GM23338 (cell line): Measurements from ENCODE around the gene MIER2. TPM values are rescaled to one million over a fixed set of nuclear protein-coding genes. Genes with fewer than 3 reads are reported as not detected.

Experiments
- ATAC-seq: fragments of 200-7000 bp; cut with Tn5 transposase; 3 replicates; pipeline ENCODE4 v1.9.1; 2020
- DNase-seq: peaks from one replicate; pipeline ENCODE4 v3.0.0-alpha.2; 2015; ENCODE audit warnings: low spot score
- H2AFZ ChIP-seq: fragments of 200-600 bp; sonication (generic); 2 replicates; pipeline ENCODE4 v1.8.0; 2016; ENCODE audit warnings: antibody characterized with exemption, mild to moderate bottlenecking, moderate library complexity
- H3F3A ChIP-seq: fragments of 200-600 bp; sonication (generic); replicated peaks from 2 replicates; pipeline ENCODE4 v1.8.0; 2017; ENCODE audit warnings: antibody characterized with exemption, mixed run types, low read depth
- H3K27ac ChIP-seq: fragments of 200-600 bp; sonication (generic); 2 replicates; pipeline ENCODE4 v1.6.1; 2016; ENCODE audit warnings: low read depth
- H3K27me3 ChIP-seq: fragments of 200-600 bp; sonication (generic); 2 replicates; pipeline ENCODE4 v1.8.0; 2016; ENCODE audit warnings: mild to moderate bottlenecking, mixed run types, moderate library complexity; ENCODE audit not compliant: insufficient read depth
- H3K36me3 ChIP-seq: fragments of 200-600 bp; sonication (generic); 2 replicates; pipeline ENCODE4 v1.8.0; 2016; ENCODE audit warnings: mild to moderate bottlenecking; ENCODE audit not compliant: insufficient read depth
- H3K4me1 ChIP-seq: fragments of 200-600 bp; sonication (generic); 2 replicates; pipeline ENCODE4 v1.8.0; 2016; ENCODE audit warnings: mild to moderate bottlenecking, moderate library complexity; ENCODE audit not compliant: insufficient read depth
- H3K4me2 ChIP-seq: fragments of 200-600 bp; sonication (generic); 2 replicates; pipeline ENCODE4 v1.7.1; 2017; ENCODE audit warnings: mixed run types
- H3K4me3 ChIP-seq: fragments of 200-600 bp; sonication (generic); 2 replicates; pipeline ENCODE4 v1.6.1; 2016; ENCODE audit warnings: mixed run types
- H3K79me2 ChIP-seq: fragments of 200-600 bp; sonication (generic); replicated peaks from 2 replicates; pipeline ENCODE4 v1.8.0; 2017; ENCODE audit warnings: mild to moderate bottlenecking; ENCODE audit not compliant: insufficient read depth
- H3K9me2 ChIP-seq: fragments of 200-600 bp; sonication (generic); 2 replicates; pipeline ENCODE4 v1.8.0; 2017; ENCODE audit not compliant: insufficient read depth
- H4K20me1 ChIP-seq: fragments of 200-600 bp; sonication (generic); replicated peaks from 2 replicates; pipeline ENCODE4 v1.8.0; 2017; ENCODE audit warnings: mild to moderate bottlenecking; ENCODE audit not compliant: insufficient read depth
- H3K27ac Mint-ChIP-seq: 2 replicates; pipeline ENCODE4 v1.8.0; 2020; ENCODE audit warnings: inconsistent platforms, mild to moderate bottlenecking, moderate library complexity, mixed read lengths
- H3K27me3 Mint-ChIP-seq: 3 replicates; pipeline ENCODE4 v1.8.0; 2022; ENCODE audit warnings: low read depth, mild to moderate bottlenecking, moderate library complexity, mixed read lengths, inconsistent platforms; ENCODE audit not compliant: insufficient read depth, poor library complexity
- H3K36me3 Mint-ChIP-seq: 3 replicates; pipeline ENCODE4 v1.8.0; 2021; ENCODE audit warnings: low read depth, mild to moderate bottlenecking, inconsistent platforms, moderate library complexity, mixed read lengths
- H3K4me1 Mint-ChIP-seq: 3 replicates; pipeline ENCODE4 v1.8.0; 2020; ENCODE audit warnings: mild to moderate bottlenecking, inconsistent platforms, mixed read lengths
- H3K4me3 Mint-ChIP-seq: 3 replicates; pipeline ENCODE4 v1.8.0; 2021; ENCODE audit warnings: moderate library complexity, mild to moderate bottlenecking, inconsistent platforms, mixed read lengths
- H3K9me3 Mint-ChIP-seq: 3 replicates; pipeline ENCODE4 v1.8.0; 2020; ENCODE audit warnings: moderate library complexity, mild to moderate bottlenecking, inconsistent platforms, mixed read lengths
- CREB1 ChIP-seq: fragments of 250-450 bp; sonication (Bioruptor Pico); IDR thresholded peaks from 2 replicates; pipeline ENCODE4 v1.5.0; 2020; ENCODE audit warnings: low read depth, mild to moderate bottlenecking, moderate library complexity
- CTCF ChIP-seq, 2 experiments: fragments of 200-600 bp in 1 of 2; sonication (generic) in 1 of 2; conservative IDR thresholded peaks; 2 replicates each; pipeline versions ENCODE4 v1.5.1 to v1.6.1; 2016 to 2017; ENCODE audit warnings: antibody characterized with exemption in 2 of 2, low read depth in 2 of 2, mild to moderate bottlenecking in 2 of 2, moderate library complexity in 1 of 2
- ETS1 ChIP-seq: IDR thresholded peaks from 2 replicates; pipeline ENCODE4 v1.6.1; 2016; ENCODE audit warnings: antibody characterized with exemption
- EZH2 ChIP-seq: fragments of 200-600 bp; sonication (generic); IDR thresholded peaks from one replicate; pipeline ENCODE4 v1.8.0; 2017; ENCODE audit warnings: antibody characterized with exemption, mild to moderate bottlenecking, low read depth; ENCODE audit not compliant: unreplicated experiment
- EZH2phosphoT487 ChIP-seq: fragments of 200-600 bp; sonication (generic); IDR thresholded peaks from one replicate; pipeline ENCODE4 v1.8.1; 2018; ENCODE audit warnings: antibody characterized with exemption; ENCODE audit not compliant: unreplicated experiment
- JUNB ChIP-seq: IDR thresholded peaks from one replicate; pipeline ENCODE4 v1.6.1; 2016; ENCODE audit warnings: antibody characterized with exemption; ENCODE audit not compliant: unreplicated experiment
- NANOG ChIP-seq: IDR thresholded peaks from 2 replicates; pipeline ENCODE4 v1.6.1; 2016; ENCODE audit warnings: antibody characterized with exemption, borderline replicate concordance
- POLR2AphosphoS5 ChIP-seq: IDR thresholded peaks from 2 replicates; pipeline ENCODE4 v1.6.1; 2016; ENCODE audit warnings: antibody characterized with exemption, low read depth
- REST ChIP-seq: IDR thresholded peaks from one replicate; pipeline ENCODE4 v1.6.1; 2018; ENCODE audit warnings: antibody characterized with exemption; ENCODE audit not compliant: unreplicated experiment
- STAT1 ChIP-seq: IDR thresholded peaks from one replicate; pipeline ENCODE4 v1.6.1; 2016; ENCODE audit warnings: antibody characterized with exemption; ENCODE audit not compliant: unreplicated experiment
- ZNF114 ChIP-seq: fragments of 250-450 bp; sonication (Bioruptor Pico); IDR thresholded peaks from 2 replicates; pipeline ENCODE4 v1.5.0; 2020; ENCODE audit warnings: mild to moderate bottlenecking, moderate library complexity
- ZNF331 ChIP-seq: fragments of 250-450 bp; sonication (Bioruptor Pico); IDR thresholded peaks from 2 replicates; pipeline ENCODE4 v1.5.0; 2020; ENCODE audit warnings: low read depth, mild to moderate bottlenecking, moderate library complexity
- ZNF462 ChIP-seq: fragments of 250-450 bp; sonication (Bioruptor Pico); IDR thresholded peaks from 2 replicates; pipeline ENCODE4 v1.5.0; 2020; ENCODE audit warnings: mild to moderate bottlenecking, moderate library complexity
- polyA plus RNA-seq: library from polyadenylated mRNA; unstranded; fragments of >200 nt; fragmentation: Nextera tagmentation; extraction: Ambion mirVana; gene quantifications from 2 replicates; pipeline ENCODE4 v1.2.1, GENCODE V29; 2016
- total RNA-seq: library from RNA; depleted of rRNA; stranded (reverse); fragments of >200 nt; shearing (Covaris generic); gene quantifications from 2 replicates; pipeline ENCODE4 v1.2.3, GENCODE V29; 2014

Gene MIER2
- total and polyA plus RNA-seq, 2 experiments from 2014 or later: 30.2 to 37.9 TPM

GRCh38 chr19:279656-280055 lies 64.9 kb downstream of the MIER2 start:
- no peak overlapping the region for H3K27ac Mint-ChIP-seq
- H3K4me1 Mint-ChIP-seq: peaks cover 33% of the 10 kb centered on the region
- Histone ChIP-seq H3K36me3 (no peaks in the 10 kb centered on the region; the same call in 1 of the 2 replicates), H3K27me3 (no peaks in the 10 kb centered on the region), H4K20me1 (no peaks in the 10 kb centered on the region), H3K9me2 (no peaks in the 10 kb centered on the region), H3F3A (no peaks in the 10 kb centered on the region), H3K4me1 (peaks cover 6% of the 10 kb centered on the region), H3K4me2 (no peak overlapping the region), H3K79me2 (no peaks in the 10 kb centered on the region), H2AFZ (no peak overlapping the region), H3K27ac (no peak overlapping the region), H3K4me3 (no peak overlapping the region)
- H3K4me3 Mint-ChIP-seq: no peak overlapping the region
- peaks cover 48% of the 10 kb centered on the region for H3K36me3 Mint-ChIP-seq
- H3K9me3 Mint-ChIP-seq: no peaks in the 10 kb centered on the region; the same call in 2 of the 3 replicates
- DNase-seq (no peak), ATAC-seq (no peak)
- TF ChIP-seq STAT1: no peak
- TF ChIP-seq JUNB: no peak
- no peak for TF ChIP-seq ZNF114 (CRISPR knock-in tag)
- TF ChIP-seq ETS1: no peak
- TF ChIP-seq EZH2phosphoT487: no peak
- TF ChIP-seq CTCF (conservative IDR thresholded peaks at IDR 0.05; ENCODE audit: low read depth in 2 of 2): no peak
- TF ChIP-seq EZH2: no peak
- TF ChIP-seq ZNF331 (CRISPR knock-in tag): no peak
- no peak for TF ChIP-seq ZNF462 (CRISPR knock-in tag)
- TF ChIP-seq NANOG: no peak
- TF ChIP-seq REST: no peak
- no peak for TF ChIP-seq POLR2AphosphoS5
- no peak for TF ChIP-seq CREB1 (CRISPR knock-in tag)
- peaks cover 11% of the 10 kb centered on the region for H3K27me3 Mint-ChIP-seq
